PC-3 (cell line): Measurements from ENCODE around the gene JAZF1. TPM values are rescaled to one million over a fixed set of nuclear protein-coding genes. Genes with fewer than 3 reads are reported as not detected.
A peak's percentile ranks its signal among the peaks of the same experiment; 100 is the strongest.

ENCODE experiments used
- ATAC-seq: fragments of 200-7000 bp; cut with Tn5 transposase; 2 replicates; pipeline ENCODE4 v1.9.1; 2020; ENCODE audit warnings: mild to moderate bottlenecking, moderate library complexity
- BruUV-seq: library from RNA; stranded (reverse); fragments of 400-500 nt; replicated peaks from 2 replicates; lab custom pipeline; 2021; lab: Mats Ljungman, UMichigan
- CTCF ChIA-PET: fragments of 300-600 bp; sonication (Branson Sonifier 250); formaldehyde crosslinking; loops from one replicate; lab custom pipeline; 2022; ENCODE audit warnings: antibody characterized with exemption; lab: Charles Lee
- POLR2A ChIA-PET: fragments of 300-600 bp; sonication (Branson Sonifier 250); formaldehyde crosslinking; loops from one replicate; lab custom pipeline; 2022; ENCODE audit warnings: antibody characterized with exemption; ENCODE audit not compliant: unreplicated experiment; lab: Charles Lee
- DNase-seq: peaks from one replicate; pipeline ENCODE4 v3.0.0-alpha.2; 2015
- H2AFZ ChIP-seq: fragments of 300-600 bp; sonication (generic); 2 replicates; pipeline ENCODE4 v1.6.0; 2016; ENCODE audit warnings: antibody characterized with exemption, low read length
- H3F3A ChIP-seq: fragments of 300-600 bp; sonication (generic); one replicate; pipeline ENCODE4 v1.6.0; 2017; ENCODE audit warnings: antibody characterized with exemption, low read length, control low read depth, mild to moderate bottlenecking; ENCODE audit not compliant: unreplicated experiment
- H3K27ac ChIP-seq: fragments of 300-600 bp; sonication (generic); 2 replicates; pipeline ENCODE4 v1.5.1; 2016; ENCODE audit warnings: mild to moderate bottlenecking, low read length
- H3K27me3 ChIP-seq: fragments of 300-600 bp; sonication (generic); 2 replicates; pipeline ENCODE4 v1.6.1; 2016; ENCODE audit warnings: low read length, mixed read lengths
- H3K36me3 ChIP-seq: fragments of 300-600 bp; sonication (generic); 2 replicates; pipeline ENCODE4 v1.6.1; 2016; ENCODE audit warnings: low read depth, mixed run types, low read length, mixed read lengths
- H3K4me1 ChIP-seq: fragments of 300-600 bp; sonication (generic); 2 replicates; pipeline ENCODE4 v1.5.1; 2016; ENCODE audit warnings: low read length; ENCODE audit not compliant: insufficient read depth
- H3K4me2 ChIP-seq: fragments of 300-600 bp; sonication (generic); 2 replicates; pipeline ENCODE4 v1.6.0; 2016; ENCODE audit warnings: low read length
- H3K4me3 ChIP-seq: fragments of 300-600 bp; sonication (generic); 2 replicates; pipeline ENCODE4 v1.5.1; 2016; ENCODE audit warnings: mild to moderate bottlenecking, low read length, mixed read lengths
- H3K79me2 ChIP-seq: fragments of 300-600 bp; sonication (generic); 2 replicates; pipeline ENCODE4 v1.6.1; 2017; ENCODE audit warnings: low read length, mixed read lengths
- H3K9ac ChIP-seq: fragments of 300-600 bp; sonication (generic); 2 replicates; pipeline ENCODE4 v1.6.0; 2016; ENCODE audit warnings: mild to moderate bottlenecking, low read length
- H3K9me2 ChIP-seq: fragments of 300-600 bp; sonication (generic); replicated peaks from 2 replicates; pipeline ENCODE4 v1.6.1; 2016; ENCODE audit warnings: mixed run types, low read length, mixed read lengths
- H3K9me3 ChIP-seq: fragments of 300-600 bp; sonication (generic); 2 replicates; pipeline ENCODE4 v1.6.1; 2016; ENCODE audit warnings: low read length, mixed read lengths
- H4K20me1 ChIP-seq: fragments of 300-600 bp; sonication (generic); 2 replicates; pipeline ENCODE4 v1.6.1; 2016; ENCODE audit warnings: low read length, mixed read lengths
- CTCF ChIP-seq: fragments of 300-600 bp; sonication (generic); conservative IDR thresholded peaks from 2 replicates; pipeline ENCODE4 v1.5.1; 2017; ENCODE audit warnings: antibody characterized with exemption, low read depth, mild to moderate bottlenecking, low read length
- EZH2 ChIP-seq: fragments of 300-600 bp; sonication (generic); IDR thresholded peaks from one replicate; pipeline ENCODE4 v1.6.1; 2017; ENCODE audit warnings: antibody characterized with exemption, mild to moderate bottlenecking, low read length; ENCODE audit not compliant: unreplicated experiment
- EZH2phosphoT487 ChIP-seq: fragments of 300-600 bp; sonication (generic); IDR thresholded peaks from 2 replicates; pipeline ENCODE4 v1.6.1; 2018; ENCODE audit warnings: mild to moderate bottlenecking, antibody characterized with exemption, low read length, borderline replicate concordance
- intact Hi-C: fragments of 100-400 bp; cut with micrococcal nuclease; formaldehyde crosslinking; loops from 2 replicates; pipeline ENCODE4 v1.9.0; 2023
- total RNA-seq: library from RNA; depleted of rRNA; stranded (reverse); fragments of >200 nt; gene quantifications from 2 replicates; pipeline ENCODE4 v1.2.3, GENCODE V29; 2014

Gene JAZF1
- total RNA-seq, 1 experiment from 2014 or later: 2.3 TPM

- Histone ChIP-seq H3F3A (no peaks in the 10 kb centered on the region), H3K9ac (no peak overlapping the region), H3K27me3 (no peaks in the 10 kb centered on the region), H4K20me1 (no peaks in the 10 kb centered on the region), H3K79me2 (no peaks in the 10 kb centered on the region), H3K4me1 (peaks cover 29% of the 10 kb centered on the region), H2AFZ (no peak overlapping the region), H3K9me2 (no peaks in the 10 kb centered on the region), H3K27ac (no peak overlapping the region), H3K4me3 (no peak overlapping the region), H3K36me3 (no peaks in the 10 kb centered on the region), H3K9me3 (no peaks in the 10 kb centered on the region), H3K4me2 (no peak overlapping the region)
- ChIA-PET CTCF (interaction anchor here (0.6 kb wide), 1 partner anchor 37 kb away, joined by 7 read pairs; no protein-coding TSS in a partner anchor), POLR2A (no interaction called here)
- TF ChIP-seq EZH2phosphoT487: no peak
- TF ChIP-seq CTCF: no peak
- no peak for TF ChIP-seq EZH2
- intact Hi-C loops: no loop called here
- DNase-seq: no peak
- no peak for ATAC-seq
- no TSS peak for BruUV-seq
These were observed 120.1 kb downstream of the JAZF1 start for GRCh38 chr7:28060371-28060950.

- POLR2A ChIA-PET: no interaction called here
- TF ChIP-seq CTCF (no peak), EZH2phosphoT487 (no peak), EZH2 (no peak)
- H3K4me1 ChIP-seq: peaks cover 4% of the 10 kb centered on the region; the same call in 1 of the 2 replicates
- CTCF ChIA-PET: no interaction called here
- no TSS peak for BruUV-seq
- no peaks in the 10 kb centered on the region for H3F3A ChIP-seq
- intact Hi-C loops: no loop called here
- H3K9ac ChIP-seq: no peak overlapping the region
- H3K4me2 ChIP-seq: no peak overlapping the region
- H3K9me3 ChIP-seq: no peaks in the 10 kb centered on the region
- H3K36me3 ChIP-seq: no peaks in the 10 kb centered on the region
- no peaks in the 10 kb centered on the region for H3K27me3 ChIP-seq
- H3K27ac ChIP-seq: no peak overlapping the region
- H3K4me3 ChIP-seq: no peak overlapping the region
- no peaks in the 10 kb centered on the region for H3K9me2 ChIP-seq
- no peaks in the 10 kb centered on the region for H3K79me2 ChIP-seq
- H2AFZ ChIP-seq: no peak overlapping the region
- DNase-seq (peak; percentile 43), ATAC-seq (peak; percentile 88)
- H4K20me1 ChIP-seq: no peaks in the 10 kb centered on the region
These were observed 125.4 kb downstream of the JAZF1 start for GRCh38 chr7:28055161-28055544.

GRCh38 chr7:28054531-28055160 is 125.9 kb downstream of the JAZF1 start:
- H3K9me3 ChIP-seq: no peaks in the 10 kb centered on the region
- H3K4me3 ChIP-seq: no peak overlapping the region
- no peak overlapping the region for H3K27ac ChIP-seq
- H2AFZ ChIP-seq: no peak overlapping the region
- no peaks in the 10 kb centered on the region for H3K9me2 ChIP-seq
- ChIA-PET CTCF (no interaction called here), POLR2A (no interaction called here)
- H4K20me1 ChIP-seq: no peaks in the 10 kb centered on the region
- no peaks in the 10 kb centered on the region for H3K79me2 ChIP-seq
- ATAC-seq (no peak; the same call in 1 of the 2 replicates), DNase-seq (no peak)
- peaks cover 4% of the 10 kb centered on the region; the same call in 1 of the 2 replicates for H3K4me1 ChIP-seq
- no peaks in the 10 kb centered on the region for H3F3A ChIP-seq
- TF ChIP-seq EZH2: no peak
- no peak for TF ChIP-seq EZH2phosphoT487
- no peak overlapping the region for H3K9ac ChIP-seq
- no peak overlapping the region for H3K4me2 ChIP-seq
- no peaks in the 10 kb centered on the region for H3K27me3 ChIP-seq
- BruUV-seq: no TSS peak
- no peaks in the 10 kb centered on the region for H3K36me3 ChIP-seq
- intact Hi-C loops: no loop called here
